A673 (cell line): ENCODE results near the gene VAMP2. TPM values are rescaled to one million over a fixed set of nuclear protein-coding genes. Genes with fewer than 3 reads are reported as not detected.

ENCODE experiments used
- BruUV-seq: library from RNA; stranded (reverse); fragments of 400-500 nt; replicated peaks from 2 replicates; lab custom pipeline; 2021; lab: Mats Ljungman, UMichigan
- CTCF ChIA-PET: fragments of 300-600 bp; sonication (Branson Sonifier 250); formaldehyde crosslinking; loops from one replicate; lab custom pipeline; 2022; ENCODE audit warnings: antibody characterized with exemption; lab: Charles Lee
- POLR2A ChIA-PET: fragments of 300-600 bp; sonication (Branson Sonifier 250); formaldehyde crosslinking; loops from one replicate; lab custom pipeline; 2022; ENCODE audit warnings: antibody characterized with exemption; ENCODE audit not compliant: low non-redundant PET; lab: Charles Lee
- DNase-seq: peaks from one replicate; pipeline ENCODE4 v3.0.0-alpha.2; 2015; ENCODE audit warnings: low spot score
- H3K27ac ChIP-seq: fragments of 200-600 bp; sonication (generic); 2 replicates; pipeline ENCODE4 v1.5.1; 2016; ENCODE audit warnings: mixed run types, low read depth, mild to moderate bottlenecking, mixed read lengths, antibody characterized with exemption, low read length; ENCODE audit not compliant: poor library complexity, severe bottlenecking
- H3K27me3 ChIP-seq: fragments of 200-600 bp; sonication (generic); replicated peaks from 2 replicates; pipeline ENCODE4 v1.6.1; 2017; ENCODE audit warnings: mixed run types, low read depth, mild to moderate bottlenecking, mixed read lengths, antibody characterized with exemption, low read length; ENCODE audit not compliant: insufficient read depth, poor library complexity
- H3K36me3 ChIP-seq: fragments of 200-600 bp; sonication (generic); 2 replicates; pipeline ENCODE4 v1.6.1; 2016; ENCODE audit warnings: mixed run types, mild to moderate bottlenecking, mixed read lengths, antibody characterized with exemption, low read length; ENCODE audit not compliant: insufficient read depth, poor library complexity, severe bottlenecking
- H3K4me1 ChIP-seq: fragments of 200-600 bp; sonication (generic); 2 replicates; pipeline ENCODE4 v1.6.1; 2017; ENCODE audit warnings: mixed run types, mild to moderate bottlenecking, mixed read lengths, antibody characterized with exemption, low read length; ENCODE audit not compliant: insufficient read depth, poor library complexity, severe bottlenecking
- H3K4me3 ChIP-seq: fragments of 200-600 bp; sonication (generic); 2 replicates; pipeline ENCODE4 v1.5.1; 2016; ENCODE audit warnings: low read depth, mixed run types, mild to moderate bottlenecking, mixed read lengths, low read length; ENCODE audit not compliant: poor library complexity, severe bottlenecking
- H3K9me3 ChIP-seq: fragments of 200-600 bp; sonication (generic); 2 replicates; pipeline ENCODE4 v1.6.1; 2016; ENCODE audit warnings: mixed run types, low read depth, mild to moderate bottlenecking, mixed read lengths, antibody characterized with exemption, low read length; ENCODE audit not compliant: poor library complexity, severe bottlenecking
- CTCF ChIP-seq: fragments of 300-800, 200-600 bp; sonication (generic); conservative IDR thresholded peaks from 2 replicates; pipeline ENCODE4 v1.5.1; 2017; ENCODE audit warnings: low read depth, mild to moderate bottlenecking, antibody characterized with exemption, low read length, moderate library complexity, mixed read lengths
- EZH2 ChIP-seq: fragments of 200-600 bp; sonication (generic); IDR thresholded peaks from 2 replicates; pipeline ENCODE4 v1.6.1; 2017; ENCODE audit warnings: borderline replicate concordance, low read depth, mild to moderate bottlenecking, mixed read lengths, antibody characterized with exemption, low read length; ENCODE audit not compliant: poor library complexity, severe bottlenecking
- intact Hi-C: fragments of 100-400 bp; cut with micrococcal nuclease; formaldehyde crosslinking; loops from one replicate; pipeline ENCODE4 v1.10.0; 2022; ENCODE audit not compliant: unreplicated experiment
- total RNA-seq: library from RNA; stranded (reverse); gene quantifications from 2 replicates; pipeline ENCODE4 v1.2.3, GENCODE V29; 2021

Gene VAMP2
- total RNA-seq, 1 experiment from 2014 or later, result 41.3 TPM

- TF ChIP-seq CTCF, result no peak
- TF ChIP-seq EZH2, result no peak
- no peaks in the 10 kb centered on the region for H3K4me1 ChIP-seq
- no peaks in the 10 kb centered on the region for H3K27me3 ChIP-seq
- no peak overlapping the region for H3K4me3 ChIP-seq
- H3K27ac ChIP-seq, result no peak overlapping the region
- intact Hi-C loops, result no loop called here
- BruUV-seq, result no TSS peak
- ChIA-PET POLR2A (interaction anchor here (0.6 kb wide), 1 partner anchor 43 kb away, joined by 4 read pairs; no protein-coding TSS in a partner anchor), CTCF (interaction anchor here (0.6 to 0.7 kb wide), 2 partner anchors 14 to 222 kb away, joined by 3 to 4 read pairs; no protein-coding TSS in a partner anchor)
- no peaks in the 10 kb centered on the region for H3K36me3 ChIP-seq
- no peak for DNase-seq
- H3K9me3 ChIP-seq, result no peaks in the 10 kb centered on the region
These were observed 28.8 kb downstream of the VAMP2 start for GRCh38 chr17:8133941-8134340.

GRCh38 chr17:8133399-8133798 lies 29.3 kb downstream of the VAMP2 start:
- CTCF ChIA-PET, result no interaction called here
- intact Hi-C loops, result no loop called here
- no peak overlapping the region for H3K27ac ChIP-seq
- H3K36me3 ChIP-seq, result no peaks in the 10 kb centered on the region
- H3K4me1 ChIP-seq, result no peaks in the 10 kb centered on the region
- BruUV-seq, result no TSS peak
- TF ChIP-seq EZH2 (no peak), CTCF (no peak)
- H3K9me3 ChIP-seq, result no peaks in the 10 kb centered on the region
- no peak overlapping the region for H3K4me3 ChIP-seq
- POLR2A ChIA-PET, result no interaction called here
- H3K27me3 ChIP-seq, result no peaks in the 10 kb centered on the region
- DNase-seq, result no peak

- no peak for DNase-seq
- Histone ChIP-seq H3K27ac (no peak overlapping the region), H3K36me3 (no peaks in the 10 kb centered on the region), H3K4me1 (no peaks in the 10 kb centered on the region), H3K9me3 (no peaks in the 10 kb centered on the region), H3K4me3 (no peak overlapping the region), H3K27me3 (no peaks in the 10 kb centered on the region)
- intact Hi-C loops, result no loop called here
- BruUV-seq, result no TSS peak
- POLR2A ChIA-PET, result no interaction called here
- TF ChIP-seq EZH2 (no peak), CTCF (no peak)
- CTCF ChIA-PET, result no interaction called here
These were observed 30.8 kb downstream of the VAMP2 start for GRCh38 chr17:8131844-8132441.
